Breast epithelium (tissue), 4 donors: ENCODE measurements around the gene ZHX3. TPM values are rescaled to one million over a fixed set of nuclear protein-coding genes. Genes with fewer than 3 reads are reported as not detected.

Source experiments
- DNase-seq, 2 donors: peaks; one replicate each; pipeline ENCODE4 v3.0.0-alpha.2; 2019; ENCODE audit warnings: low spot score in 2 of 2
- H3K27ac ChIP-seq, 2 donors: fragments of 200-600 bp; sonication (generic) in 1 of 2; one replicate each; pipeline ENCODE4 v1.5.1; 2016 to 2019; ENCODE audit warnings: mild to moderate bottlenecking in 1 of 2
- H3K27me3 ChIP-seq, 2 donors: fragments of 200-600 bp; sonication (generic) in 1 of 2; one replicate each; pipeline versions ENCODE4 v1.5.1 to v1.6.0; 2017 to 2019; ENCODE audit warnings: control low read depth in 1 of 2, mild to moderate bottlenecking in 1 of 2
- H3K36me3 ChIP-seq: fragments of 200-600 bp; one replicate; pipeline ENCODE4 v1.5.1; 2019
- H3K4me1 ChIP-seq, 2 donors: fragments of 200-600 bp; sonication (generic); one replicate each; pipeline ENCODE4 v1.5.1; 2016 to 2019; ENCODE audit warnings: control low read depth in 1 of 2
- H3K4me3 ChIP-seq, 3 donors: fragments of 200-600 bp; sonication (generic); 1 replicate in 2 of 3; 2 replicates in 1 of 3; pipeline ENCODE4 v1.5.1; 2016 to 2019; ENCODE audit warnings: mild to moderate bottlenecking in 3 of 3, moderate library complexity in 2 of 3
- H3K9me3 ChIP-seq, 2 donors: fragments of 200-600 bp; sonication (generic) in 1 of 2; one replicate each; pipeline ENCODE4 v1.5.1; 2016 to 2019; ENCODE audit warnings: control low read depth in 1 of 2
- POLR2A ChIP-seq: fragments of 450-650 bp; IDR thresholded peaks from one replicate; pipeline ENCODE4 v1.6.1; 2016; ENCODE audit warnings: antibody characterized with exemption, mild to moderate bottlenecking, moderate library complexity
- POLR2AphosphoS5 ChIP-seq, 3 donors: sonication (generic); formaldehyde crosslinking; IDR thresholded peaks; one replicate each; pipeline ENCODE4 v1.6.1; 2017; ENCODE audit warnings: antibody characterized with exemption in 3 of 3
- intact Hi-C: fragments of 100-400 bp; cut with DNase I; formaldehyde crosslinking; loops from one replicate; pipeline ENCODE4 v1.15.1; 2023; ENCODE audit warnings: low total_unique reads
- total RNA-seq, 3 donors: library from RNA; depleted of rRNA; stranded (reverse); fragments of >200 nt; gene quantifications; one replicate each; pipeline ENCODE4 v1.1.0, GENCODE V29; 2016
- TF ChIP-seq, protein P1 (sequence below), 3 donors: fragments of 450-650 bp; IDR thresholded peaks; one replicate each; pipeline ENCODE4 v1.5.1; 2016 to 2017; ENCODE audit warnings: antibody characterized with exemption in 3 of 3, mild to moderate bottlenecking in 3 of 3, moderate library complexity in 3 of 3

Gene ZHX3
- total RNA-seq, 3 donors from 2014 or later, result 34.4 to 35.7 (median 34.6) TPM

GRCh38 chr20:41308726-41309413 is 8.7 kb downstream of the ZHX3 start:
- Histone ChIP-seq H3K9me3 (no peaks in the 10 kb centered on the region), H3K4me3 (no peak overlapping the region), H3K4me1 (peaks cover 0 to 7% of the 10 kb centered on the region in 2 donors), H3K36me3 (no peaks in the 10 kb centered on the region), H3K27me3 (no peaks in the 10 kb centered on the region), H3K27ac (peak overlapping the region; percentile 18 to 82)
- no peak for DNase-seq
- TF ChIP-seq, protein P1, sequence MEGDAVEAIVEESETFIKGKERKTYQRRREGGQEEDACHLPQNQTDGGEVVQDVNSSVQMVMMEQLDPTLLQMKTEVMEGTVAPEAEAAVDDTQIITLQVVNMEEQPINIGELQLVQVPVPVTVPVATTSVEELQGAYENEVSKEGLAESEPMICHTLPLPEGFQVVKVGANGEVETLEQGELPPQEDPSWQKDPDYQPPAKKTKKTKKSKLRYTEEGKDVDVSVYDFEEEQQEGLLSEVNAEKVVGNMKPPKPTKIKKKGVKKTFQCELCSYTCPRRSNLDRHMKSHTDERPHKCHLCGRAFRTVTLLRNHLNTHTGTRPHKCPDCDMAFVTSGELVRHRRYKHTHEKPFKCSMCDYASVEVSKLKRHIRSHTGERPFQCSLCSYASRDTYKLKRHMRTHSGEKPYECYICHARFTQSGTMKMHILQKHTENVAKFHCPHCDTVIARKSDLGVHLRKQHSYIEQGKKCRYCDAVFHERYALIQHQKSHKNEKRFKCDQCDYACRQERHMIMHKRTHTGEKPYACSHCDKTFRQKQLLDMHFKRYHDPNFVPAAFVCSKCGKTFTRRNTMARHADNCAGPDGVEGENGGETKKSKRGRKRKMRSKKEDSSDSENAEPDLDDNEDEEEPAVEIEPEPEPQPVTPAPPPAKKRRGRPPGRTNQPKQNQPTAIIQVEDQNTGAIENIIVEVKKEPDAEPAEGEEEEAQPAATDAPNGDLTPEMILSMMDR (IDR thresholded peaks at IDR 0.05), result no peak
- TF ChIP-seq POLR2A (no peak), POLR2AphosphoS5 (IDR thresholded peaks at IDR 0.05) (no peak)
- intact Hi-C loops, result no loop called here

- DNase-seq, result no peak
- Histone ChIP-seq H3K4me3 (no peak overlapping the region), H3K27ac (peak overlapping the region; percentile 18 to 82), H3K27me3 (no peaks in the 10 kb centered on the region), H3K4me1 (peaks cover 0 to 7% of the 10 kb centered on the region in 2 donors), H3K36me3 (no peaks in the 10 kb centered on the region), H3K9me3 (no peaks in the 10 kb centered on the region)
- intact Hi-C loops, result no loop called here
- TF ChIP-seq POLR2AphosphoS5 (IDR thresholded peaks at IDR 0.05) (no peak), POLR2A (no peak)
- TF ChIP-seq, protein P1 (IDR thresholded peaks at IDR 0.05), result no peak
Measured at GRCh38 chr20:41308290-41308711, 9.2 kb downstream of the ZHX3 start.

GRCh38 chr20:41307021-41307420 is 10.5 kb downstream of the ZHX3 start:
- Histone ChIP-seq H3K4me3 (no peak overlapping the region), H3K36me3 (no peaks in the 10 kb centered on the region), H3K4me1 (peaks cover 0 to 7% of the 10 kb centered on the region in 2 donors), H3K27ac (no peak overlapping the region), H3K27me3 (no peaks in the 10 kb centered on the region), H3K9me3 (no peaks in the 10 kb centered on the region)
- DNase-seq, result no peak
- TF ChIP-seq, protein P1 (IDR thresholded peaks at IDR 0.05), result no peak
- no peak for TF ChIP-seq POLR2AphosphoS5 (IDR thresholded peaks at IDR 0.05)
- TF ChIP-seq POLR2A, result no peak
- intact Hi-C loops, result no loop called here

DNA sequence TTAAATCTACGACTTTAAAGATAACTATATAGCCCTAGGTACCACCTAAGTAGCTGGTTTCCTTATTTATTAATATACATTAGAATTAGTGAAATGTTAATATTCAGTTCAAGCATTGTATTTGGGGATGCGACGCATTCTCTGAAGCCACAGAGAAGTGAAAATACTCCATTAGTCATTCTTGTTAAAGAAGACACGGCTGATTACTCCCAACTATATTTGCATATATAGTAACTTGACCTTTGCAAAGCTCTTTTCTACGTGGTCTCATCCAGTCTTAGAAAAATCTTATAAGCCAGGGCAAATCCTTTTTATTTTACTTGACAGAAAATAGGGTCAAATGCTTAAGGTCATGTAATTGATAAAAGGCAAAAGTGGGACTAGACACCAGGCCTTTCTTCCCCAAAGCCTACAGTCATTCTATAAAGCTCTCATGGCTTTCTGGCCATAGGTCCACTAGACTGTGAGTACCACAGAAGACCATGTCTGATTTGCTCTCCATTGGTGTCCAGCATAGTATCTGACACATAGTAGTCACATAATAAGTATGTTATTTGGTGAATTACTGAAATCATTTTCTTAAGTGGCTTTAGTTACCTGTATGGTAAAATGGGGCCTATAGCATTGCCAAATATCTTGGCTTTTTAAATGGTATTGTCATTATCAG is 11.3 kb downstream of the ZHX3 start:
- TF ChIP-seq, protein P1 (IDR thresholded peaks at IDR 0.05), result no peak
- TF ChIP-seq POLR2A, result no peak
- TF ChIP-seq POLR2AphosphoS5 (IDR thresholded peaks at IDR 0.05), result no peak
- Histone ChIP-seq H3K36me3 (no peaks in the 10 kb centered on the region), H3K9me3 (no peaks in the 10 kb centered on the region), H3K4me1 (peaks cover 0 to 7% of the 10 kb centered on the region in 2 donors), H3K4me3 (no peak overlapping the region), H3K27me3 (no peaks in the 10 kb centered on the region), H3K27ac (no peak overlapping the region)
- no peak for DNase-seq
- intact Hi-C loops, result no loop called here

- Histone ChIP-seq H3K27me3 (no peaks in the 10 kb centered on the region), H3K4me3 (no peak overlapping the region), H3K9me3 (no peaks in the 10 kb centered on the region), H3K27ac (no peak overlapping the region), H3K36me3 (no peaks in the 10 kb centered on the region), H3K4me1 (peaks cover 0 to 7% of the 10 kb centered on the region in 2 donors)
- no peak for DNase-seq
- TF ChIP-seq POLR2A, result no peak
- intact Hi-C loops, result no loop called here
Measured at GRCh38 chr20:41304424-41305079, 13.0 kb downstream of the ZHX3 start.
